IPS-NIHi11 (cell line): Measurements from ENCODE around the gene MLPH.
"Not testable (repeated sequence)": the region's sequence is repeated elsewhere in the genome, so short reads cannot be mapped to it uniquely, and the experiment has no call there.

ENCODE experiments used
- DNase-seq: peaks from one replicate; pipeline ENCODE4 v3.0.0; 2012; ENCODE audit warnings: mixed read lengths, low spot score

The MLPH gene

DNA sequence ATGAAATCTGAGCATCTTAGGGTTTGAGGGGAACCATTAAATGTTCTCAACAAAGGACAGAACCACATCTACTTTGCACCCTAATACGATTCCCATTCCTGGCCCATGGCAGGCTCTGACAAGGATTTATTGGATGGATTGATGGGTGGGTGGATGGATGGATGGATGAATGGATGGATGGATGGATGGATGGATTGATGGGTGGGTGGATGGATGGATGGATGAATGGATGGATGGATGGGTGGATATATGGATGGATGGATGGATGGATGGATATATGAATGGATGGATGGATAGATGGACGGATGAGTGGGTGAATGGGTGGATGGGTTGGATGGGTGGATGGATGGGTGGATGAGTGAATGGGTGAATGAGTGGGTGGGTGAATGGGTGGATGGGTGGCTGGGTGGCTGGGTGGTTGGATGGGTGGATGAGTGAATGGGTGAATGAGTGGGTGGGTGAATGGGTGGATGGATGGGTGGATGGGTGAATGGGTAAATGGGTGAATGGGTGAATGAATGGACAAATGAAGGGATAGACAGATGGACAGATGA lies 29.6 kb upstream of the MLPH start:
- DNase-seq: no peak

DNA sequence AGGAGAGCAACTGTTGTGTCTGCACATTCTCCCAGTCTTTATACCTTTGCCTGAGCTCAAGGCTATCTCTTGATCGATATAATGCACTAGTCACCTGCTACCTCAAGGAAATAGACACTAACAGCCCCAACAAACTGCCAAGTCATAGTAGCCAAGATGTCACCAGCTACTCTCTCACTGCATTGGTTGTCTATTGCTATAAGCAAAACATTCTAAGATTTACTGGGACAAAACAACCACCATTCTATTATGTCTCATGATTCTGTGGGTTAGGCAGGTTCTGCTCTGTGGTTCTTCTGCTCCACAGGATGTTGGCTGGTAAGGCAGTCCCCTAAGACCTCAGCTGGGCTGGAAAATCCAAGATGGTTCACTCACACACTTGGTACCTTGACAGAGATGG lies 28.5 kb upstream of the MLPH start:
- no peak for DNase-seq

GRCh38 chr2:237459226-237459625 lies 27.8 kb upstream of the MLPH start:
- DNase-seq: no peak

GRCh38 chr2:237459741-237460174 lies 27.3 kb upstream of the MLPH start:
- DNase-seq: no peak

GRCh38 chr2:237464757-237465391 lies 22.2 kb upstream of the MLPH start:
- DNase-seq: no peak

DNA sequence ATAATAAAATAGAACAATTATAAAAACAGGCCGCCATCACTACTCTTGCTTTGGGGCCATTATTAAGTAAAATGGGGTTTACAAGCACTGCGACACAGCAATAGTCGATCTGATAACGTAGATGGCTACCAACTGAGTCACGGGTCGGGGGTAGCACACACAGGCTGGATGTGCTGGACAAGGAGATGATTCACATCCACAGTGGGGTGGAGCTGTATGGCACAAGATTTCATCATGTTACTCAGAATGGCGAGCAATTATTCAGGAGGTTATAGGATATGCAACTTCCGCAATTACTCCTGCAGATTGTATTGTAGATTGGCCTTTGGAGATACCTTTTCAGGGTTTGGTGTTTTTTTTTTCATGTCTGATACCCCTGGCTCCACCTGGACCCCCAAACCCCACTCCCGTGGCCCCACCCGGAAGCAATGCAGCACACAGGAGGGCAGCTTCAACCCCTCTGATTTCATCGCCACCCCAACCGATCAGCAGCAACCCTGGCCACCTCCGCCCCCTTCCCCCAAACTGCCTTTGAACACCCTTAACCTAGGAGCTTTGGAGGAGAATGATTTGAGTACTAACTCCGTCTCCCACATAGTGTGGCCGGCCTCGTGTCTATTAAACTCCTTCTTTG lies 21.4 kb upstream of the MLPH start:
- no peak for DNase-seq

DNA sequence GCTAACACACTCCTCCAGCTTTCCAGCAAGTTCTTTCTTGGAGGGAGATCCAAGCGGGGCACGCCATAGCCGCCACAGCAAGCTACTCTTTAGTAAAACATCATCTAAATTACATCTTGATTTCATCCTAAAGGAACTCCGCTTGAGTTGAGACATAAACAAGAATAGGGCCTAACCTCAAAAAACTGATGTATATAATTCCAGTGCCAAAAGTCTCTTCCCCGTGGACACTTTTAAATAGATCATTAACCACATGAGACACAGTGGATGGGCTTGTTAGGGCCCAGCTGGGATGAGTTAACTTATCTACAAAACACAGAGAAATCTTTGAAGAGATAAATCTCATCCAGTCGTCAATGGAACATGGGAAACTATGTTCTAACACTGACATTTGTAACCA lies 20.8 kb upstream of the MLPH start:
- DNase-seq: no peak

- no peak for DNase-seq
Observed at GRCh38 chr2:237467447-237468179, 19.4 kb upstream of the MLPH start.

- not testable (repeated sequence) for DNase-seq
Observed at GRCh38 chr2:237469410-237469809, 17.6 kb upstream of the MLPH start.

DNA sequence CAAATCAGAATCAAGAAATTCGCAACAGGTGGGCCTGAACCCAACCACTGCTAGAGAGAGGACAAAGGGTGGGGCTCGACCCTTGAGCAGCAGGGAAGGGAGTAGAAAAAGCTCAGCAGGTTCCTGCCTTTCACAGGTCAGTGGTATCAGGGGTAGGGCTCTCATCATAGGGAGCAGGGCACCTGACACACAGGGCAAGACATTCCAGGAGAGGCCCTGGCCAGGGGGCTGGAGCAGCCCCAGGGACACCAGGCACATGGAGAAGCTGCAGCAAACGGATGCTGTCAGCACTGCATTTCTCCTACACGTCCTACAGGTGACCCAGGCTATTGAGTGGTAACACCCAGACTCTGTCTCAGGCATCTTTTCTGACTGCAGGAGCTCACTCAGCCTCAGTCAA lies 17.2 kb upstream of the MLPH start:
- DNase-seq: no peak

DNA sequence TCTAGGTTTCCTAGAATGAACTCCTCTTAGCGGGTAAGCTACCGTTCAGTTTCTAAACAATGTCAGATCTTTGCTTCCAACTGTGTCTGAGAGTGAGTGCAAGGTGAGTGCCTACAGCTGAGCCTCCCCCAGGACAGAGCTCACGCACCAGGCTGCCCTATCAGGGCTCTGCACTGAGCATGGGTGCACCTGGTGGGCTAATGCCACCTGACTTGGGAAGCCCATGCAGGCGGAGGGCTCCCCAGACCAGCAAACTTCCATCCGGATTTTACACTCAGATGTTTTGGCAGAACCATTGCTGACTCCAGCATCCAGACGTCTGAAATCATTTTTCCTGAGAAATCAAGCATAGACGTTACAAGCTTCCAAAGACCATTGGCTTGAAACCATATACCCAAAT lies 16.1 kb upstream of the MLPH start:
- no peak for DNase-seq

DNA sequence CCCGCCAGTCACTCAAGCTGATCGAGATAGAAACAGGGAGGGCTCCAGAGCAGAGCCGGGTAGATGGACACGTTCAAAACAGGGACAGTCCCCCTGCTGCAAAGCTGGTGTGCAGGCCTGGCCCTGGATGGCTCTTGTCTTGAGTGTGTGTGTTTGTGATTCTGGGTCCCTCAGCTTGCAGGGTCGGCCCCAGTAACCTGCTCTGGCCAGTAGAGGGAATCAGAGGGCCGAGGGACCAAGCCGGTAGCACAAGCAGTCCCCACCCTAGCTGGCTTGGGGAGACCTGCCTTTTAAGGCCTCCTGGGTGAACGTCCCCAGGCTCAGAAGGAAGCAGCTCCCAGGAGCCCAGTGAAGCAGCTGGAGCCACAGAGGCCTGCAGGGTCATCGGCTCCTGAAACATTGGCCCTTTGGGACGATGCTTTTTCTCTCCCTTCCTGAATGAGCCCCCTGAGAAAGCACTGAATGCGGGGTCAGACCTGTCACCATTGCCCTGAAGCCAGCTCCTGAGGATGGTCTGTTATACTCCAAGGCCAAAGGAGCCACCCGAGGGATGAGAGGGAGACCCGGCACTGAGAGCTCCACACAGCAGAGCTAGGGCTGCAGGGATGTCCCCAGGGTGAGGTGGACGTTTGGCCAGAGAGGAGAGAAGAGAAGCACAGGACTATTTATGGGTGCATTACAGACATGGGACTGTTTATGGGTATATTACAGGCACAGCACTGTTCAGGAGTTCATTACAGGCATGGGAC lies 15.4 kb upstream of the MLPH start:
- peak; percentile 87 for DNase-seq

DNA sequence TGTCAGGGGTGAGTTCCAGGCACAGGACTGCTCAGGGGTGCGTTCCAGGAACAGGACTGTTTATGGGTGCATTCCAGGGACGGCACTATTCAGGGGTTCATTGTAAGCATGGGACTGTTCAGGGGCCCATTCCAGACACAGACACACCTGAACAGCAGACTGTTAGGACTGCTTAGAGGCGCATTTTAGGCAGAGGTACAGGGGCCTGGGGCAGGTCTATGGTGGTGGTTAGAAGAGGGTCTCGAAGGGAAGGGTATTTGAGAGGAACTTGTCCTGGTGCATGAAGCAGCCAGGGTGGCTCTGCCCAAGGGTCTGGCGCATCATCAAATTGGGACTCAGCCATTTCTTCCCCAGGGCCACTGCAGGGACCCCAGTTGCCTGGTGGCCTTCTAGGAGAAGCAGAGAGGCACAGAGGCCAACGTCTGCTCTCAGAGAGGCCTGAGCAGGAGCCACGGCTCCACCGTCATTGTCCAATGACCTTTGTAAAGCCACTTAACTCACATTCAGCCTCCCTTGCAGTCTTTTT lies 14.8 kb upstream of the MLPH start:
- no peak for DNase-seq

DNA sequence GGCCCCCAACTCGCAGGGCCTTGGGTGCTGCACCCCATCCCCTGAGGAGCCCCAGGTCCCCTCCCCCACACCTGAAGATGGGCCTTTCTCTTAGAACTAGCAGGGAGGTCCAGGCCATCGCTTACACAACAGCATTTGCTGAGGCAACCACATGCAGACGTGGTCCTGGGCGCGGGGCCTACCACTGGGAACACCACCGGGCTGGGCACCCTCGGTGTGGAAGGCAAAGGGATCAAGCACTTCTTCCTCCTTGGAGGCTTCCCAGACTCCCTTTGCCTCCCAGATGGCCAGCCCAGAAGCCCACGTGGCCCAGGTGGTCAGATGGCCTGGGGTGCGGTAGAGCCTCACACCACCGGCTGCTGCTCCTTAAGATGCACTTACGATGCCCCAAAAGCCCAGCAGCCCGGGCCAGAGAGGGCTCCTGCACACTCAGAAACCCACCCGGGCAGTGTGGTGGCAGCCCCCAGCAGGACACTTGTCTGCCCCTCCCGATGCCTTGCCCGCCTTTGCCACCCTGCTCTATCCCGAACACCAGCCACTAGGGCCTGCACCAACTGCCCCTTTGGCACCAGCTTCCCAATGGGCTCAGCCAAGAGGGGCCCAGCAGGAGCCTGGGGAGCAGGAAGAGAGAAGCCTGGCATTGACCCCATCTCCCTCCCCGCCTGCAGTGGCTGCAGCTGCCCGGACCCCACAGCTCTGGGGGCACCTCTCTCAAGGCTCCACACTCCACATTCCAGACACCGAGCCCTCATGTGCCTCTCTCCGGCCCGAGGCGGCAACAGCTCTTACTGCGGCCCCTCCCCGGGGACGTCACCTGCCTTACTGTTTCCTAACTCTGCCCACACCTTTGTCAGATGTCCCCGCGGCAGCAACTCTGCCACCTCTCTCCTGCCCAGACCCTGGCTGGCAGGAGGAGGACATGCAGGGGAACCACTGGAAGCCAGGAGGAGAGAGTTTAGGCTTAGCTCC lies 13.9 kb upstream of the MLPH start:
- no peak for DNase-seq

- no peak for DNase-seq
Observed at GRCh38 chr2:237473878-237474441, 13.1 kb upstream of the MLPH start.

DNA sequence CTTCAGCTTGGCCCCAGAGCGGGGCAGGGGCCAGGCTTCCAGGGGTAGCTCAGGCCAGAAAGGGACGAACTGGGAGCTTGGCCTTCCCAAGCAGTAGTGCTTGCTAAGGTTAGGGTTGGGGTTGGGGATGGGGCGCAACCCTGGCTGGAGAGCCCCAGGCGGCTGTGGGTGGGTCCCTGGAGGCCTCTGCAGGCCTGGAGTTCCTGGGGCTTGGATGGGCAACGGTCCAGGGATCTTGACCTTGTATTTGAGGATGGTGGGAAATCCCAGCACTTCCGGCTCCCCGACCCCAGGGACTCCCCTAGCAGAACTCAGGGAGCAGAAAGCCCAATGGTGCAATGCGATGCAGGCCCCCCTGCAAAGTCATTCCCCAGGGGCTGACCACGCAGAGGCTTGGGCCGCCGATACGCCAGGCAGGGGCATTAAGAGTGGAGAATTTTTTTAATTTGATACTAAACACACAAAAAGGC lies 12.6 kb upstream of the MLPH start:
- DNase-seq: no peak

DNA sequence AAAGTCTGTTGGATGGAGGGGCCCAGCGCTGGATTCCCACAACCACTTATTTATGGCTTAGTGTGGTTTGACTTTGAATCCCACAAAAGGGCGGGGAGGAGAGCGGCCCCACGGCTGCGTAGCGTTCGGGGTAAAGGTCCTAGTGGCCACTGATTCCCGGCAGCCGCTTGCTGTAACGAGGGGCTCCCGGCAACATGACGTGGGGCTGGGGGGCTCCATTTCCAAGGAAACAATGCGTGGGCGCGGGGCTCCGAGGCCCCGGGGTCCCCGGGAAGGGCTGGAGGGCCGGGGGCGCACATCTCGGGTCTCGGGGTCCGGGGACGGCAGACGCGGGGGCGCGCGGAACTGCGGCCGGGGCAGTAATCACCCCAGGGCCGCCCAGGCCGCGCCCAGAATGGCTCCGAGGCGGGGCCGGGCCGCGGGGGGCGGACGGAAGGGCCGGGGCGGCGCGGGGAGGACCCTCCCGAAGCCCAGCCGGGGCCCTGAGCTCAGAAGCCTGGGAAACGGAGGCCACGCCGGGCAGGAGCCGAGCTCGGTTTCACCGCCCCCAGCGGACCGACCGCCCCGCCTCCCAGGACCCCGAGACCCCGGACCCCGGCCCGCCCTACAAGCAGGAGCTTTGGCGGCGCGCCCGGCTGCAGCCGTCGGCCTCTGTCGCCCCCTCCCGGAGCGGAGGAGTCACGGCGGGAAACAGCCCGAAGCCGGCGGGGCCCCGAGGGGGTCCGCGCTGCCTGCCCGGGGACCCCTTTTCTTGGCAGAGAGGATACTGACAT lies 11.9 kb upstream of the MLPH start:
- DNase-seq: peak; percentile 98

GRCh38 chr2:237475704-237476141 lies 11.3 kb upstream of the MLPH start:
- DNase-seq: no peak

DNA sequence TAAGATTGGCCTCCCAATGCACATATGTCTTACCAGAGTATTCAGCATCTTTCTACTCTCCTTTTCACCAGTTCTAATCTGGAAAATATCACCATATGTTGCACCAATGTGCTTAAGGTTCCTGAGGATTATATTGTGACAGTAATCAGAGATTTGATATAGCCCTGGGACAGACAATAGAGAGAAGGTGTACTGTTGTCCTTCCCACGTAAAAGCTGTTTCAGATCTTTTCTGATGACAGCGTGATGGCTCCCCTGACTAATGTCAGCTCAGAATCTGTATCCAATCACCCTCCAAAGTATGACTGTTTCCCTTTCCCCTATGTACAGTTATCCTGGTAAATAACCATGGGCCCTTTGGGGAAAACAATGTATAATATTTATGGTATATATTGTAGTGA lies 9.0 kb upstream of the MLPH start:
- no peak for DNase-seq

DNA sequence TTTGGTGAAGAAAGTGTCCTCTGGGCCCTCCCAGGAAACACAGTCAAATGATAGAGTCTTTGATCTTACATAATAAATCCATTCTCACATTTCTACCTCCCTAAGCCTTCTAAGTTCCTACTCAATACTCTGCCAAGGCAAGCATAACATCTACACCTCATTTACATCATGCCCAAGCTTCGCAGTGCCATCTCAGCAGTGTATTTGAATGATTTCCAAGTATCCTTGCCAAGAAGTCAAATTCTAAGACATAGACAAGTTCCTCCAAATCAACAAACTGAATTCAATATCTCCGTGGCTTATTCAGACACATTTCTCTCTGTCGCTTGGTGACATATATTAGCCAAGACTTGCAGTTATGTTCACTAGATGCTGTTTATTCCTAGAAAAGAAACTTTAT lies 8.1 kb upstream of the MLPH start:
- no peak for DNase-seq
